CD1c-positive myeloid dendritic cell (primary cell): Measurements from ENCODE around the gene RGS7.
"Not testable (repeated sequence)": the region's sequence is repeated elsewhere in the genome, so short reads cannot be mapped to it uniquely, and the experiment has no call there.

Experiments used
- DNase-seq: peaks from one replicate; pipeline ENCODE4 v3.0.0-alpha.2; 2016; ENCODE audit errors: extremely low spot score

The RGS7 gene

DNA sequence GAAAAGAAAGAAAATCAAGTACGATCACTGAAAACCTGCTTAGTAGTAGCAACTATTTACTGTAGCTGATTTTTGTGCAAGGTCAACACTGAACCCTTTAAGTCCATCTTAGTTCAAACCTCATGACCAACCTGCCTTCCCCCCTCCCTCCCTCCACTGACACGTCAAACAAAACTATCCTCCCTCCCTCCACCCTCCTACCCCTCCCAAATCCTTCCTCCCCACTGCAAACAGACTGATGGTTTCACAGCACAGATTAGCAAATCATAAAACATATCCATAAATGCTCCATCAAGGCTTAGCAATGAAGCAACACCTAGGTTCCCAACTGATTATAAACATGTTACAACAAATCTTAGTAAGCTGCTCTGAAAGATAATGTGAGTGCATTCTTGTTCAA lies 580.8 kb downstream of the RGS7 start:
- no peak for DNase-seq

- DNase-seq = no peak
Observed at GRCh38 chr1:240772131-240772530, 584.9 kb downstream of the RGS7 start.

- no peak for DNase-seq
Observed at GRCh38 chr1:240771450-240771849, 585.6 kb downstream of the RGS7 start.

DNA sequence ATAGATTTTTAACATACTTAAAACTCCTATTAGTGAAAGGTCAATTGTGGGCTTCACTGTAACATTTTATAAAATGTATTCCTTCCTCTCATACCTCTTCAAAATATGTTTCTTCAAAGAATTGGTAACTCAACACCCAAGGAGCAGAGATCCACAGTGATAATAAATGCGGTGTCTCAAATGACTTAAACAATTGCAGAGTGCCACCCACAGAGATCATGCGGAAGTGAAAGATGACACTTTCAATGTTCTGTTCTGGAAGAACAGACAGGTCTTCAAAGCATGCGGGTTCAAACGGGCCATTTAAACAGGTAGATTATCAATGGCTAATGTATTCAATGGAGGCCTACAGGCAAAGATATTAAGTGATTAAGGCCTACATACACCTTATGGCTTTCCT lies 588.0 kb downstream of the RGS7 start:
- DNase-seq = no peak

GRCh38 chr1:240766831-240767230 lies 590.2 kb downstream of the RGS7 start:
- no peak for DNase-seq

- DNase-seq = no peak
Observed at GRCh38 chr1:240765732-240766363, 591.2 kb downstream of the RGS7 start.

- DNase-seq = no peak
Observed at GRCh38 chr1:240763771-240764170, 593.2 kb downstream of the RGS7 start.

- not testable (repeated sequence) for DNase-seq
Observed at GRCh38 chr1:240763095-240763494, 593.9 kb downstream of the RGS7 start.

- DNase-seq = not testable (repeated sequence)
Observed at GRCh38 chr1:240762471-240762987, 594.5 kb downstream of the RGS7 start.

GRCh38 chr1:240758777-240759176 lies 598.2 kb downstream of the RGS7 start:
- not testable (repeated sequence) for DNase-seq

DNA sequence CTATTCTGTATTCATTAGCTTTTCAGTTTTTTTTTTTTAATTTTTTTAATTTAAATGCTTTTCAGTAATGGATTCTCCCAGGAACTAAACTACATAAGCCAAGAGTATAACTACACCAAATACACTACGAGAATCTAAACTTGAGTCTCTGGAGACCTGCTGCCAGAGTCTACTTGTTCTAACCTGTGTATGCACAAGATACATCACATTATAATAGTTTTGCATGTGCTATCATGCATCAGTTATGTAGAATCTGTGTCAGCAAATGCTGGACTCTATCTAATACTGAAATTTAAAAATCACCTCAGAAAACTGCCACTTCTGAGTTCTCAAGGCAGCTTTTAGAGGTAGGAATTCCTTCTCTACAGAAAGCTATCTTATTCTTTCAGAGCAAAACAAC lies 598.7 kb downstream of the RGS7 start:
- DNase-seq = no peak

DNA sequence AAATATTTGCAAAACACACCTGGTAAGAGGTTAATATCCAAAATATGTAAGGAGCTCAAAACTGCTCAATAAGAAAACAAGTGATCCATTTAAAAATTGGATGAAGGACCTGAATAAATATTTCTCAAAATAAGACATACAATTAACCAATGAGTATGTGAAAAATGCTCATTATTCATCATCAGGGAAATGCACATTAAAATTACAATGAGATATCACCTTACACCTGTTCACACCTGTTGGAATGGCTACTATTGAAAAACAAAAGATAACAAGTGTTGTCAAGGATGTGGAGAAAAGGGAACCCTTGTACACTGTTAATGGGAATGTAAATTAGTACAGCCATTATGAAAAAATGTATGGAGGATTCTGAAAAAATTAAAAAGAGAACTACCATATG lies 609.1 kb downstream of the RGS7 start:
- no peak for DNase-seq

DNA sequence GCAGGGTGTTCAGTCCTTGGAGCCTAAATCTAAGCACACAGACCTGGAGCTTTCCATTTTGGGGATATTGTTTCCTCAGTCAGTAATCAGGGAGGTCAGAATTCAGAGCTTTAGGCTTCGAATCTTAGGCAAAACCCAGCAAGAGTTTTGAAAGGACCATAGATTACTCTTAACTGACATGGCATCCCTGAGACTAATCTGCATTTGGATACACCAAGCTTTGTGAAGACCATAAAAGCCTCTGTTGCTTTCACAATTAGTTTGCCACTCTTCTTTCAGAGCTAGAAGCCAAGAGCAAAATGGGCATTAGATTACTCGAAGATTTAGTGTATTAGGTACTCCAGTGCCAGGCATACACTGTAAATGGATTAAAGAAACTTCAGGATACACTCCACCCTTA lies 613.3 kb downstream of the RGS7 start:
- DNase-seq = no peak

DNA sequence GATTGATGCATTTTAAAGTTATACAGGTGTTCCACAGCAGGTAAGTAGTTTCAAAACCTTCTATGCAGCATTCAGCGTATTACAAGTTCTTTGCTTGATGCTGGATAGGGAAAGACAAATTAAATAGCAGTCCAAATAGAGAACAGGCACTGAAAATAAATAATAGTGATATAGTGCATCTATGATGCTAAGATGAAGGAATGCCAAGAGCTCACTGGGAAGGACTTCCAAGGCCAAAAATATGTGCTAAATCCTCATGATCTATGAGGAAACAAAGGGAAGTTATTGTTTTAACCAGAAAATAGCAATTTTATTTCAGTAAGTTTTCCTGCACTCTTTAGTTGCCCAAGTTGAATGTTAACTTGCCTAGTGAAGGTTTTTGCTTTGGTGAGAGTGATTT lies 617.3 kb downstream of the RGS7 start:
- no peak for DNase-seq

DNA sequence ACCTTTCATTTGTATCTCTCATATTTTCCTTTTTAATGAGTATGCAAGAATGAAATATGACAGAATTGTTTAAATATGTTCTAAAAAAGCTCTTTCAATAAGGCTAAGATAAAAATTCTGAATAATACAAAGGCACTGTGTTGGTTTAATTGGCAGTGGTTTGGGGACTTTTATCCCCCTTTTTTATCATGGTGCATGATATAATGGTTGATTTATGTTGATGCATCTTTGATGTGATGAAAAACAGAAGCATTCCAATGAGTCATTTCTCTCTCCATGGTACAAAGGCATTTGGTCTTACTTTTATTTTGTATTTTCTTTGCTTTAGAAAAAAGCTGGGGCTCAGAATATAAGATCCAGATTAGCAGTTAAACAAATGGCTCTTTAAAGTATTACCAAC lies 617.9 kb downstream of the RGS7 start:
- DNase-seq = no peak

DNA sequence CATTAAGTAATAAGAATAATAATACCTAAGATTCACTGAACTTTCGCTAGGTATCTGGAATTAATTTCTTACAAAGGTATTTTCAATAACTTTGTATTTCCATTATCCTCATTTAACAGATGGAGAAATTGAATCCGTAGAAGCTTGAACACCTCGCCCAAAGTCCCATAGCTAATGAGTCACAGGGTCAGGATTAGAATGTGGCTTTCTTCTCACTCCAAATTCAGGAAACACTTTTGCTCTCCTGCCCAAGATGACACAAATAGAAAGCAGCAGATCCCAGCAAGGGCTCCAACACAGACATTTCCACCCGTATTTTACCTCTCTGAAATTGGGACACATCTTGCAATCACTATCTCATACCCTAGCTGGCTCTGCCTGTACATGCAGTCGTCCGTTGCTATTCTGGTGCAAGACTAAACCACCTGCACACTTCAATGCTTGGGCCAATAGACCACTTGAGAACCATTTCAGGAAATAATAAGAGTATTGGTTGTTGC lies 619.2 kb downstream of the RGS7 start:
- no peak for DNase-seq

DNA sequence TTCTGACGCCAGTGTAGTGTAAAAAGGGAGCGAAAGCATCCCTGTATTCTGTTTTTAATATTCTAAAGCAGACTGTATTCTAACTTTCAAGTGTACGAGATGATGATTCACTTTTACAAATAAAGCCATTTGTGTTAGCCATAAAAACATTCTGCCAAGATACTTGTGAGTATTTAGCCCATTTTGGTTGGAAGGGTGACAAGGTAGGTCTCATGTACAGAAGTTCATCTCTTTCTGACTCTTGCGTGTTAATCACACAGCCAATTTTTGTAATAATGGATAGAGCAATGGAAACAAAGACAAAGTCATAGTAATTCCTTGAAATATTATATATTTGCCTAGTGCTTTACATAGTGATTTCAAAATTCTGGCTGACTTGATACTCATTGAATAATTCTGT lies 619.7 kb downstream of the RGS7 start:
- no peak for DNase-seq

GRCh38 chr1:240734705-240735104 lies 622.3 kb downstream of the RGS7 start:
- DNase-seq = not testable (repeated sequence)

DNA sequence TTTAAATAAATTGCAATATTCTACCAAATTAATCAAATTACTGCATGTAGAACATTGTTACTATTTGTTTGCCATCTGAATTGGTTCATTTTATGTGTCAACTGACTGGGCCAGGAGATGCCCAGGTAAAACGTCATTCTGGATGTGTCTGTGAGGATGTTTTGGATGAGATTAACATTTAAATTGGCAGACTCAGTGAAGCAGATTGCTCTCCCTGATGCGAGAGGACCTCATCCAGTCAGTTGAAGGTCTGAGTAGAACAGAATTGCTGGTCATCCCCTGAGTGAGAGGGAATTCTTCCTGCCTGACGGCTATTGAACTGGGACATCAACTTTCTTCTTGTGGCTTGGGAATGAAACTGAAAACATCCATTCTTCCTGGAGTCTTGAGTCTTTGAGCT lies 623.0 kb downstream of the RGS7 start:
- no peak for DNase-seq

- no peak for DNase-seq
Observed at GRCh38 chr1:240732390-240732789, 624.6 kb downstream of the RGS7 start.
